ENCODE data around the gene CDK8. TPM values are rescaled to one million over a fixed set of nuclear protein-coding genes. Genes with fewer than 3 reads are reported as not detected.
"Not testable (repeated sequence)": the region's sequence is repeated elsewhere in the genome, so short reads cannot be mapped to it uniquely, and the experiment has no call there.

The CDK8 gene
- total RNA-seq, 1 experiment from 2014 or later, result 19.8 TPM

- not testable (repeated sequence) for DNase-seq (ENCODE audit: low read depth)
These were observed 58.1 kb downstream of the CDK8 start for GRCh38 chr13:26312019-26312418.

GRCh38 chr13:26316095-26316494, 62.2 kb downstream of the CDK8 start:
- not testable (repeated sequence) for DNase-seq (ENCODE audit: low read depth)

DNA sequence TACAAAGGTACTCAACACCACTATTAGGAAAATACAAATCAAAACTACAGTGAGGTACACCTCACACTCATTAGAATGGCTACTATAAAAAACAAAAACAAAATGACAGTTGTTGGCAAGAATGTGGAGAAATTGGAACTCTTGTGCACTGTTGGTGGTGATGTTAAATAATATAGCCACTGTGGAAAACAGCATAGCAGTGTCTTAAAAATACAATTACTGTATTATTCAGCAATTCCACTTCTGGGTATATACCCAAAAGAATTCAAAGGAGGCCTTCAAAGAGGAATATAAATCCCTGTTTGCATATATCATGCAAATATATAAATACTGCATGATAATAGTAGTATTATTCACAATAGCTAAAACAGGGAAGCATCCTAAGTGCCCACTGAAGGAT, 66.8 kb downstream of the CDK8 start:
- no peak for DNase-seq (ENCODE audit: low read depth)

- DNase-seq (ENCODE audit: low read depth), result no peak
These were observed 69.2 kb downstream of the CDK8 start for GRCh38 chr13:26323127-26323526.

GRCh38 chr13:26323764-26324163, 69.8 kb downstream of the CDK8 start:
- no peak for DNase-seq (ENCODE audit: low read depth)

DNA sequence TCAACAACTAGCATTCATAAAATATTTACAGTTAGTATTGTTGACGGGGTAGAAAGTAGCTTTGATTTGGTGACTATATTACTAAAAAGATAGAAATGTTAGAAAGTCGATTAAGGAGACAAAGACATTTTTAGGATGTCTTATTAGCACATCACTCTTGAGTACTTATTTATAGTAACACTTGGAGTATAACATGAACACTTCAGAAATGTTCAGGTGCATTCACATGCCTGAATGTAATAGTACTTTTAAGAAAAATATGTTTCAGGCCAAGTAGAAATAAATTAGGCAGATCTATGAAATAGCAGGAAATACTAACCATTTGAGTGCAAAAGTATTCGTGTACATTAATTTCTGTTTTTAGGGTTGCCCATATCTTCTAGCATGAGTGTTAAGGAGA, 70.4 kb downstream of the CDK8 start:
- no peak for DNase-seq (ENCODE audit: low read depth)

DNA sequence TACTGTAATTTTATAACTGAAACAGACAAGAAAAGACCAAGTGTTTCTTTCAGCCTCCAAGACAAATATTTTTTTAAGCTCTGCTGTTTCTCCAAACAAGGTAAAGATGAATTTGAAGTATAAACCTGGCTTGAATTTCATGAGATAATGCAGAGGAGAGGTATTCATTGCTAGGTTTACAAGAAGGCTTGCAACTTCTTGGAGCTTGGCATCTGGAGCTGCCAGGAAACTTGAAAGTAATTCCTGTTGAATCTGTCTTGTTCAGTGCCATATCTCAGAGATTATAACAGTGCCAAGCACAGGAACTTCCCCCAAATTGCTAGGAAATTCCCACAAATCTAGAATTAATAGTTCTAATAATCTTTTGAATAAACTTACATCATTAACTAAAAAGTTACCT, 70.9 kb downstream of the CDK8 start:
- DNase-seq (ENCODE audit: low read depth), result no peak

DNA sequence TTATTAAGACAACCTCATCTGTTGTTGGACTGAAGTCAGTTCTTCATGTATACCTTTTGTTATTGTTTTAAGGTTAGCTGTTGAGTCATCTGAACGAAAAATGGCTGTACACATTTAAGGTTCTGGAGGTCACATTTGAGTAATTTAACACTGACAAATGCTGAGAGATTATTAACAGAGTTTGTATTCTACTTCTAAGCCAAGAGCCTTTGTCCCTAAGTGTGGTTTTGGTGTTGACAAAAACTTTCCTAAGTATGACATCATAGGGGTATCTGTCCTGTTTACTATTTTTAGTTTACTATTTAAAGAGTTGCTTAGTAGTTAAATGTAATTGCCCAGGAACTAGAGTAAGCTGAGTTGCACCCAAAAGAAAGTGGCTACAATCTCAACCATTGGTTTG, 71.9 kb downstream of the CDK8 start:
- peak; percentile 28 for DNase-seq (ENCODE audit: low read depth)

- DNase-seq (ENCODE audit: low read depth), result no peak
These were observed 72.6 kb downstream of the CDK8 start for GRCh38 chr13:26326562-26326961.

GRCh38 chr13:26327940-26328725, 74.2 kb downstream of the CDK8 start:
- DNase-seq (ENCODE audit: low read depth), result peak; percentile 10

GRCh38 chr13:26335158-26335557, 81.2 kb downstream of the CDK8 start:
- no peak for DNase-seq (ENCODE audit: low read depth)

- no peak for DNase-seq (ENCODE audit: low read depth)
These were observed 86.9 kb downstream of the CDK8 start for GRCh38 chr13:26340807-26341206.

- DNase-seq (ENCODE audit: low read depth), result no peak
These were observed 89.0 kb downstream of the CDK8 start for GRCh38 chr13:26342898-26343297.

DNA sequence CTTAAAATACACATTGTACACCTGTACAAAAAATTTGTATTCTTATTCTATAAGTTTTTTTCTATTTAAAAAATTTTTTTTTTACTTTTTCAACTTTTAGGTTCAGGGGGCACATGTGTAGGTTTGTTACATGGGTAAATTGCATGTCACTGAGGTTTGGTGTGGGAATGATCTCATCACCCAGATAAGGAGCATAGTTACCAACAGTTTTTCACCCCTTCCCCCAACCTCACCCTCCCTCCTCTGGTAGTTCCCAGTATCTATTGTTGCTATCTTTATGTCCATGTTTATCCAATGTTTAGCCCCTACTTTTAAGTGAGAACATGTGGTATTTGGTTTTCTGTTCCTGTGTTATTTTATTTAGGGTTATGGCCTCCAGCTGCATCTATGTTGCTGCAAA, 89.9 kb downstream of the CDK8 start:
- DNase-seq (ENCODE audit: low read depth), result no peak

DNA sequence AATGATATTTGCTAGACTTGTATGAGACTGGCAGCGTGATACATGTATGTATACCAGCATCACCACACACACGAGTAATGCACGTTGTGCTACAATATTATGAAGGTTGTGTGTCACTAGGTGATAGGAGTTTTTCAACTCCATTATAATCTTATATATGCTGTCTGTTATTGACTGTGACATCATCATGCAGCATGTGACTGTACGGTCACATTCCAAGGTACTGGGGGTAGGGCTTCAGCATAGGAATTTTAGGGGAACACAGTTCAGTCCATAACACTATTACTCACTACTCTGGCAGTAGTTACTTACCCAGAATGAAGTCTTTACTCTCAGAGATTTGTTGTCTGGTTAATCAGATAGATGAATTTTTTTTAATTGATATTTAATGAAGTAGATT, 91.1 kb downstream of the CDK8 start:
- DNase-seq (ENCODE audit: low read depth), result no peak

GRCh38 chr13:26348966-26349365, 95.0 kb downstream of the CDK8 start:
- DNase-seq (ENCODE audit: low read depth), result no peak

- no peak for DNase-seq (ENCODE audit: low read depth)
These were observed 108.3 kb downstream of the CDK8 start for GRCh38 chr13:26362261-26362660.

GRCh38 chr13:26370553-26370952, 116.6 kb downstream of the CDK8 start:
- DNase-seq (ENCODE audit: low read depth), result no peak

DNA sequence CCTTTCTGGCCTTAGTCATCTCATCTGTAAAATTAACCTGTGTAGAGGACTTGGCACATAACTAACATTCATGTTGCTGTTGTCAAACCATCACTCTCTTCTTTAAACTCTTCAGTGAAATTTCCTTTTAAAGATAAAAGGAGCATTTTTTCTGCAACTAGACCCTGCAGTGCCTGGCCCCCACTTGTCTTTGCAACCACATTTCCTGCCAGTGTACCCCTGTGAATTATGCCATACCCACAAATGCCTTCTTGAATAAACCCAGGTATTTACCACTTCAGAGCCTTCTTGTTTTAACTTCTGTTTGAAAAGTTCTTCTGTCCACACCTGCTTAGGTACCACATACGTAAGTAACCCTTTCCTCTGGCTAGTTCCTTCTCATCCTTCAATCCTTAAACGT, 118.8 kb downstream of the CDK8 start:
- no peak for DNase-seq (ENCODE audit: low read depth)

DNA sequence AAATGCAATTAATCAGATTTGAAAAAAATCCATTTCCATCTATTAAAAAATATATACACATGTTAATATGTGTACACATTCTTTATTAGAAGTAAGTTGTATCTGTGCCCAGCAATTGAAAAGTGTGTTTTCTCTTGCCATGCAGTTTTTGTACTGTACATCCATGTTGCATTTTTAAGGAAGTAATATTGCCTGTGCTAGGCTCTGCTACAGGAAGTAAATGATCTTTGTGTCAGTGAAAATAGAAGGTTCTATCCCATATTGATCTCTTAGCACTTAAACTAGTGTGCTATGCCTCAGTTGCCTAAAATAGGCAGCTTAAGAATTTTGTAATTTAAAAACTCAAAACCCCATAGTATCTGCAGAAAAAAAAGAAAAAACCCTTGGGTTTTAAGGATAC, 122.5 kb downstream of the CDK8 start:
- DNase-seq (ENCODE audit: low read depth), result no peak

GRCh38 chr13:26377038-26377437, 123.1 kb downstream of the CDK8 start:
- DNase-seq (ENCODE audit: low read depth), result peak; percentile 57

DNA sequence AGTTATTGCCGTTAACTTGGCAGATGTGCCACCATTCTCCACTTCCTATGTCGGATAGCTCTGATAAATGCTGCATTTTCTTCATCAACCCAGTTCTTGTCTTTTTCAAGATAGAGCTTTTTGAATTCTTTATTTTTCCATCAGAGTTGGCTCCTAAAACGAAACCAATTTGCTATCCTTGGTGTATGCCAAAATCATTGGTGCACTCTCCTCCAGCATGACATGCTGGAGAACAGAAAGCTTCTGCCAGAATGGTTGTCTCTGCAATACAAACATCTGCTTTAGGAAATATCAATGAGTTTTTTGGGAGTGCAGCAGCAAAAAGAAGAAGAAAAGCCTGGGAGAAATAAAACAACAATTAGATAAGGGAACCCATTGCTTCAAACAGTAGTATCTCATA, 124.2 kb downstream of the CDK8 start:
- DNase-seq (ENCODE audit: low read depth), result no peak

DNA sequence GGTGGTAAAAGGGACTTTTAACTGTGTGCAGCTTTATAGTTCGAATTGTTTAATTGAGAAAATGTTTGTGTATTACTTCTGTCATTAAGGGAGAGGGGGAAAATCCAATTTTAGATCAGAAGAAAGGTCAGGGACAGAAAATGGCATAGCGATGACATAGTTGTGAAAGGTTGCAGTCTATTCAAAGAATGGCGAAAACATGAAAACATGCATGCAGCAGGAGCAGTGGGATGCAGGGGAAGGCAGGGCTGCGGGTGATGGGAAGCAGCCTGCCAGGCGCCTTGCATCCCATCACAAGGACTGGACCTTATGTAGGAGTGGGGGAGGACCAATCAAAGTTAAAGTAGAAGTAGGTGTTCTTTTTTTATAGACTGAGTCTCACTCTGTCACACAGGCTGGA, 125.9 kb downstream of the CDK8 start:
- no peak for DNase-seq (ENCODE audit: low read depth)

DNA sequence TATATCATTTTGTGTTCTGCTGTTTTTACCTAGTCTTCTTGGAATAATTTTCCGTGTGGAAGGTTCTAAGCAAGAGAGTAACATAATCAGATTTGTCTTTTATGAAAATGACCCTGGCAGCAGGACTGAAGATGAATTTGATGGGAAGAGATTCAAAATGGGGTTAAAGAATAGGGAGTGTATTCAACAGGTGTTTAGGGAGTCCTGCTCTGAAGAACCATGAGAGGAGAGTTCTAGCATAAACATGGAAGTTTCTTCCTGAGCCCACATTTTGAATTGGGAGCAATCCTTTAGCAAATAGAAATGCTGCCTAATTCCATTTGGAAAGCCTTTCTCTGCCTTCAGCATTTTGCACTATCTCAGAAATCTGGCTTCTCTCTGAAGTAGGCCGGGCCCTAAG, 127.0 kb downstream of the CDK8 start:
- DNase-seq (ENCODE audit: low read depth), result no peak
